LNCaP clone FGC (cell line): ENCODE measurements around the gene F2RL3.

Experiments
- DNase-seq: peaks from one replicate; pipeline ENCODE4 v3.0.0-alpha.2; 2011; ENCODE audit warnings: low read depth
- H3K4me3 ChIP-seq: 2 replicates; pipeline ENCODE4 v1.5.1; 2011; ENCODE audit warnings: mild to moderate bottlenecking, low read depth, low read length, control low read depth
- TF ChIP-seq, protein P1 (sequence below): IDR thresholded peaks from 2 replicates; pipeline ENCODE4 v1.5.1; 2012; ENCODE audit warnings: mild to moderate bottlenecking; ENCODE audit not compliant: control insufficient read depth, insufficient read depth; ENCODE audit errors: extremely low read depth

F2RL3 gene

DNA sequence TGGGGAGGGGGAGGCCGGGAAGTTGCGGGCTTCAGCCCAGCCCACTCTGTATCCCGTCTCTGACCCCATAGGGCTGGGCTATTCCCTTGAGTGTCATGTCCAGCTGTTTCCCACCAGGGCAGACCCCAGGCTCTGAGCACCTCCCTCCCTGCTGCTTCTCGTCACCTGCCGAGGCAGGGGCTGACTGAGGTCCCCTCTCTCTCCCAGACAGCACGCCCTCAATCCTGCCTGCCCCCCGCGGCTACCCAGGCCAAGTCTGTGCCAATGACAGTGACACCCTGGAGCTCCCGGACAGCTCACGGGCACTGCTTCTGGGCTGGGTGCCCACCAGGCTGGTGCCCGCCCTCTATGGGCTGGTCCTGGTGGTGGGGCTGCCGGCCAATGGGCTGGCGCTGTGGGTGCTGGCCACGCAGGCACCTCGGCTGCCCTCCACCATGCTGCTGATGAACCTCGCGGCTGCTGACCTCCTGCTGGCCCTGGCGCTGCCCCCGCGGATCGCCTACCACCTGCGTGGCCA, 625 bp downstream of the F2RL3 start:
- H3K4me3 ChIP-seq = no peak overlapping the region

DNA sequence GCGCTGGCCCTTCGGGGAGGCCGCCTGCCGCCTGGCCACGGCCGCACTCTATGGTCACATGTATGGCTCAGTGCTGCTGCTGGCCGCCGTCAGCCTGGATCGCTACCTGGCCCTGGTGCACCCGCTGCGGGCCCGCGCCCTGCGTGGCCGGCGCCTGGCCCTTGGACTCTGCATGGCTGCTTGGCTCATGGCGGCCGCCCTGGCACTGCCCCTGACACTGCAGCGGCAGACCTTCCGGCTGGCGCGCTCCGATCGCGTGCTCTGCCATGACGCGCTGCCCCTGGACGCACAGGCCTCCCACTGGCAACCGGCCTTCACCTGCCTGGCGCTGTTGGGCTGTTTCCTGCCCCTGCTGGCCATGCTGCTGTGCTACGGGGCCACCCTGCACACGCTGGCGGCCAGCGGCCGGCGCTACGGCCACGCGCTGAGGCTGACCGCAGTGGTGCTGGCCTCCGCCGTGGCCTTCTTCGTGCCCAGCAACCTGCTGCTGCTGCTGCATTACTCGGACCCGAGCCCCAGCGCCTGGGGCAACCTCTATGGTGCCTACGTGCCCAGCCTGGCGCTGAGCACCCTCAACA, 1.2 kb downstream of the F2RL3 start:
- TF ChIP-seq, protein P1, sequence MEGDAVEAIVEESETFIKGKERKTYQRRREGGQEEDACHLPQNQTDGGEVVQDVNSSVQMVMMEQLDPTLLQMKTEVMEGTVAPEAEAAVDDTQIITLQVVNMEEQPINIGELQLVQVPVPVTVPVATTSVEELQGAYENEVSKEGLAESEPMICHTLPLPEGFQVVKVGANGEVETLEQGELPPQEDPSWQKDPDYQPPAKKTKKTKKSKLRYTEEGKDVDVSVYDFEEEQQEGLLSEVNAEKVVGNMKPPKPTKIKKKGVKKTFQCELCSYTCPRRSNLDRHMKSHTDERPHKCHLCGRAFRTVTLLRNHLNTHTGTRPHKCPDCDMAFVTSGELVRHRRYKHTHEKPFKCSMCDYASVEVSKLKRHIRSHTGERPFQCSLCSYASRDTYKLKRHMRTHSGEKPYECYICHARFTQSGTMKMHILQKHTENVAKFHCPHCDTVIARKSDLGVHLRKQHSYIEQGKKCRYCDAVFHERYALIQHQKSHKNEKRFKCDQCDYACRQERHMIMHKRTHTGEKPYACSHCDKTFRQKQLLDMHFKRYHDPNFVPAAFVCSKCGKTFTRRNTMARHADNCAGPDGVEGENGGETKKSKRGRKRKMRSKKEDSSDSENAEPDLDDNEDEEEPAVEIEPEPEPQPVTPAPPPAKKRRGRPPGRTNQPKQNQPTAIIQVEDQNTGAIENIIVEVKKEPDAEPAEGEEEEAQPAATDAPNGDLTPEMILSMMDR = no peak
- DNase-seq = no peak
- no peak overlapping the region for H3K4me3 ChIP-seq

More for the DNA sequence above, 625 bp downstream of the F2RL3 start:
- DNase-seq = no peak
- TF ChIP-seq, protein P1 = no peak

DNA sequence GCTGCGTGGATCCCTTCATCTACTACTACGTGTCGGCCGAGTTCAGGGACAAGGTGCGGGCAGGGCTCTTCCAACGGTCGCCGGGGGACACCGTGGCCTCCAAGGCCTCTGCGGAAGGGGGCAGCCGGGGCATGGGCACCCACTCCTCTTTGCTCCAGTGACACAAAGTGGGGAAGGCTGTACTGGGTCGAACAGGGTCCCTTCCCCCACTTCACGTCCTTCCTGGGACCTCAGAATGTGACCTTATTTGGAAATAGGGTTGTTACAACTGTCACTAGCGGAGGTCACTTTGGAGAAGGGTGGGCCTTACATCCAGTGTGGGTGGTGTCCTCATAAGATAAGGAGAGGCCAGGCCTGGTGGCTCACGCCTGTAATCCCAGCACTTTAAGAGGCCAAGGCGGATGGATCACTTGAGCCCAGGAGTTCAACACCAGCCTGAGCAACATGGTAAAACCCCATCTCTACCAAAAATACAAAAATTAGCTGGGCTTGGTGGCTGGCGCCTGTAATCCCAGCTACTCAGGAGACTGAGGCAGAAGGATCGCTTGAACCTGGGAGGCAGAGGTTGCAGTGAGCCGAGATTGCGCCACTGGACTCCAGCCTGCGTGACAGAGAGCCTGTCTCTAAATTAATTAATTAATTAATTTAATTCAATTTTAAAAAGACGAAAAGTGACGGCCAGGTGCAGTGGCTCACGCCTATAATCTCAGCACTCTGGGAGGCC, 1.8 kb downstream of the F2RL3 start:
- TF ChIP-seq, protein P1 = no peak
- DNase-seq = no peak
- no peak overlapping the region for H3K4me3 ChIP-seq

DNA sequence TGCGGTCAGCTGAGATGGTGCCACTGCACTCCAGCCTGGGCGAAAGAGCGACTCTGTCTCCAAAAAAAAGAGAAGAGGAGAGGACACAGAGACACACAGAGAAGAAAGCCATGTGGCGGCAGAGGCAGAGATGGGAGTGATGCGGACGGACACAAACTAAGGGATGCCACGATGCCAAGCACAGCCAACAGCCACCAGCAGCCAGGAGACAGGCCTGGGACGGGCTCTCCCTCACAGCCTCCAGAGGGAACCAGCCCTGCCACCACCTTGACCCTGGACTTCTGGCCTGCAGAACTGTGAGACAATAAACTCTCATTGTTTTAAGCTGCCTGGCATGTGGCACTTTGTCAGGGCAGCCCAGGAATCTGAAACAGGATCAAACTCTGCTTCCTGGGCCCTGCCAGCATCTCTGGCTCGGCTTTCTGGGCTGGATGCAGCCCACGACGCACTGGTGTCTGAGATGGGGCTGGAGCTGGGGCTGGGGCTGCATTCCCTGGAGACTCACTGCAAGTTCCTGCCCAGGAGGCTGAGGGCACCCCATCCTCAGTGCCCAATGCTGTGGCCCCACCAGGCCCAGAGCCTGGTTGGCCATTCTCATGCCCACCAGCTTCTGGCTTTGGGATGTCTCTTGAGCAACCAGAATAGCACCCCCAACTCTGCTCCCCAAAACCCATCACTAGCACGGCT, 3.0 kb downstream of the F2RL3 start:
- TF ChIP-seq, protein P1 = no peak
- no peak for DNase-seq
- no peak overlapping the region for H3K4me3 ChIP-seq

DNA sequence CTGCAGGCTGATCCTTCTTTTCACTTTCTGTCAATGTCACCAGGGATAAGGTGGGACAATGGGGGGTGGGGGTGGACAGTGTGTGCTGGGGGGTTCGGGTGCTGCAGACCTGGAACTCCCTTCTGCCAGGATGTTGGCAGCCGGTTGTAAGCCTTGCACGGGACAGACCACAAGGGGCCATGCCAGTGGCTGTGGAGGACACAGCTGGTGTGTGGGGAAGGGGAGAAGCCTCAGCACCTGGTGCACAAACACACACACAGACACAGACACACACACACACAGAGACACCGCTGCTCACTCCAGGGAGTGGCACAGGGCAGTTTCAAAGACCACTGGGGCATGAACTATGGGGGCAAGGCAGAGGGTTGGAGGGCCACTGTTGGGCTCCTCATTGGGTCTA, 3.6 kb downstream of the F2RL3 start:
- TF ChIP-seq, protein P1 = no peak
- H3K4me3 ChIP-seq = no peak overlapping the region
- no peak for DNase-seq

DNA sequence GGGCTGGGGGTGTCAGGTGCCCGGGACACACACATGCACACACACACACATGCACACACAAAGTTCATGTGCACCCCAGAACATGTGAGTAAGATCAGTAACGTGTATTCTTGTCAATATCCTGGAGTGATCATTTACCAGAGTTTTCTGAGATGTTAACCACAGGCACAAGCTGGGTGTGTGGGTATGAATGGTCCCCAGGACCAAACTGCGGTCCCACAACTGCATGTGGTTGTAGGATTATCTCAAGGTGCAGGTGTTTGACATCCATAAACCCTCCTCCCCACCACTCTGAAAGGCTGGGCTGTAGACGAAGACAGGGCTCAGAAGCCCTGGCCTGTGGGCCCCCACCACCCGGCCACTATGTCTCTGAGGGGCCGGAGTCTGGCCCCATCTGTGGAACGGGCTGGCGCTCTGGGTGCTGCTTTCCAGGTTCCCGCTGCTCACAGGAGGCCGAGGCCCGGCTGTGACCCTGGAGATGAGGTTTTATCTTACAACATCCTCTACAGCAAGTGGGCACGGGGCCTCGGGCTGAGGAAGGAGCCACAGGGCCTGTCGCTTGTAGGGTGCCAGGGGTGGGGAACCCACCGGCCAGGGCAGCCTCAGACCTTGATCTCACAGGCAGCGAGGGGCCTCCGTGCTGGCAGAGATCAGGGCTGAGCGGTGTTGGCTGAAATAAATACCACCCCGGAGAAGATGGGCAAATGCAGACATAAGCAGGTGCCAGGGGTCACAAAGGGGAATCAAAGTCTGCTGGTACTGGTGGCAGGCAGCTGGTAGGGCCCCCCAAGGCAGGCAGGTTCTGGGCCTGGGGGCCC, 4.3 kb downstream of the F2RL3 start:
- H3K4me3 ChIP-seq = no peak overlapping the region
- TF ChIP-seq, protein P1 = no peak
- no peak for DNase-seq
